H1 (cell line): ENCODE results near the gene COBLL1. TPM values are rescaled to one million over a fixed set of nuclear protein-coding genes. Genes with fewer than 3 reads are reported as not detected.

Experiments
- CTCF ChIA-PET: fragments of 300-600 bp; sonication (Branson Sonifier 250); formaldehyde crosslinking; loops from one replicate; lab custom pipeline; 2021; ENCODE audit not compliant: partially characterized antibody; lab: Charles Lee
- POLR2A ChIA-PET: fragments of 300-600 bp; sonication (Branson Sonifier 250); formaldehyde crosslinking; loops from one replicate; lab custom pipeline; 2021; ENCODE audit warnings: inconsistent platforms; ENCODE audit not compliant: partially characterized antibody; lab: Charles Lee
- DNase-seq, 2 experiments: peaks; one replicate each; pipeline versions ENCODE4 v3.0.0 to v3.0.0-alpha.2; 2010 to 2022; ENCODE audit warnings: low spot score in 2 of 2, low read depth in 1 of 2, mixed read lengths in 1 of 2
- FAIRE-seq: peaks from 2 replicates; lab custom pipeline; 2011; peaks lifted over from hg19 to GRCh38; lab: Jason Lieb, UNC
- H2AFZ ChIP-seq: 2 replicates; pipeline ENCODE4 v1.8.1; 2012; ENCODE audit warnings: low read length, inconsistent platforms
- H2AK5ac ChIP-seq: 2 replicates; pipeline ENCODE4 v1.6.1; 2013; ENCODE audit warnings: low read depth, low read length
- H2BK120ac ChIP-seq: replicated peaks from 2 replicates; pipeline ENCODE3; 2013; ENCODE audit warnings: low read depth, low read length, inconsistent platforms
- H2BK12ac ChIP-seq: 2 replicates; pipeline ENCODE4 v1.6.1; 2013; ENCODE audit warnings: low read depth, low read length
- H2BK15ac ChIP-seq: 2 replicates; pipeline ENCODE4 v1.6.1; 2013; ENCODE audit warnings: low read length
- H2BK20ac ChIP-seq: 2 replicates; pipeline ENCODE4 v1.6.1; 2013; ENCODE audit warnings: low read length
- H2BK5ac ChIP-seq: 2 replicates; pipeline ENCODE4 v1.6.1; 2013; ENCODE audit warnings: low read depth, low read length
- H3K14ac ChIP-seq: 2 replicates; pipeline ENCODE4 v1.6.1; 2013; ENCODE audit warnings: inconsistent platforms; ENCODE audit not compliant: insufficient read length
- H3K18ac ChIP-seq: 2 replicates; pipeline ENCODE4 v1.6.1; 2013; ENCODE audit warnings: low read length; ENCODE audit errors: extremely low read depth
- H3K23ac ChIP-seq: 2 replicates; pipeline ENCODE4 v1.6.1; 2013; ENCODE audit warnings: inconsistent platforms; ENCODE audit not compliant: insufficient read length
- H3K23me2 ChIP-seq: 2 replicates; pipeline ENCODE4 v1.6.1; 2013; ENCODE audit warnings: low read depth, low read length
- H3K27ac ChIP-seq: 2 replicates; pipeline ENCODE4 v1.6.1; 2011; ENCODE audit warnings: low read depth, low read length, inconsistent platforms
- H3K27me3 ChIP-seq, 4 experiments: replicated peaks in 1 of 4; 1 replicate in 1 of 4; 2 replicates in 3 of 4; pipeline versions ENCODE4 v1.6.1 to v1.8.1; 2011 to 2013; ENCODE audit warnings: low read length in 3 of 4, mild to moderate bottlenecking in 3 of 4, inconsistent platforms in 2 of 4, mixed read lengths in 2 of 4, moderate library complexity in 1 of 4; ENCODE audit not compliant: control insufficient read depth in 3 of 4, insufficient read depth in 3 of 4; ENCODE audit errors: extremely low read depth in 1 of 4
- H3K36me3 ChIP-seq, 4 experiments: 2 replicates each; pipeline versions ENCODE4 v1.6.1 to v1.8.1; 2011 to 2013; ENCODE audit warnings: mild to moderate bottlenecking in 4 of 4, low read length in 3 of 4, moderate library complexity in 2 of 4, control low read depth in 1 of 4, inconsistent platforms in 1 of 4; ENCODE audit not compliant: insufficient read depth in 4 of 4, control insufficient read depth in 2 of 4
- H3K4ac ChIP-seq: replicated peaks from 2 replicates; pipeline ENCODE3; 2013; ENCODE audit warnings: low read length, low read depth, mixed read lengths, inconsistent platforms; ENCODE audit not compliant: insufficient read length
- H3K4me1 ChIP-seq, 4 experiments: replicated peaks in 1 of 4; 1 replicate in 1 of 4; 2 replicates in 3 of 4; pipeline versions ENCODE4 v1.6.1 to v1.8.1; 2011 to 2013; ENCODE audit warnings: low read length in 3 of 4, inconsistent platforms in 2 of 4, mixed read lengths in 1 of 4; ENCODE audit not compliant: insufficient read depth in 4 of 4, control insufficient read depth in 3 of 4
- H3K4me2 ChIP-seq, 2 experiments: 2 replicates each; pipeline versions ENCODE4 v1.6.1 to v1.8.1; 2011 to 2013; ENCODE audit warnings: low read depth in 2 of 2, low read length in 2 of 2, control low read depth in 1 of 2, inconsistent platforms in 1 of 2, mild to moderate bottlenecking in 1 of 2; ENCODE audit not compliant: insufficient read depth in 1 of 2
- H3K4me3 ChIP-seq, 4 experiments: fragments of 200-600, 300-600 bp in 1 of 4; sonication (generic), shearing (Covaris generic), sonication (Bioruptor Twin) in 1 of 4; 2 replicates each; pipeline versions ENCODE4 v1.5.1 to v1.8.1; 2011 to 2016; ENCODE audit warnings: low read length in 4 of 4, low read depth in 3 of 4, control low read depth in 2 of 4, inconsistent platforms in 2 of 4, mild to moderate bottlenecking in 2 of 4, mixed read lengths in 1 of 4, moderate library complexity in 1 of 4; ENCODE audit not compliant: insufficient read depth in 2 of 4; ENCODE audit errors: extremely low read depth in 1 of 4
- H3K56ac ChIP-seq: replicated peaks from 2 replicates; pipeline ENCODE3; 2013; ENCODE audit warnings: low read depth, mild to moderate bottlenecking, mixed read lengths, low read length, inconsistent platforms; ENCODE audit not compliant: insufficient read length
- H3K79me1 ChIP-seq: 2 replicates; pipeline ENCODE4 v1.6.1; 2013; ENCODE audit warnings: low read depth, low read length, control low read depth
- H3K79me2 ChIP-seq, 2 experiments: 2 replicates each; pipeline versions ENCODE4 v1.6.1 to v1.8.1; 2012 to 2013; ENCODE audit warnings: low read length in 2 of 2, mild to moderate bottlenecking in 2 of 2, inconsistent platforms in 1 of 2; ENCODE audit not compliant: insufficient read depth in 2 of 2, control insufficient read depth in 1 of 2
- H3K9ac ChIP-seq, 4 experiments: replicated peaks in 1 of 4; 1 replicate in 1 of 4; 2 replicates in 3 of 4; pipeline versions ENCODE4 v1.6.1 to v1.8.1; 2011 to 2013; ENCODE audit warnings: low read depth in 3 of 4, low read length in 3 of 4, control low read depth in 2 of 4, mild to moderate bottlenecking in 2 of 4, moderate library complexity in 2 of 4, inconsistent platforms in 1 of 4; ENCODE audit errors: extremely low read depth in 1 of 4
- H3K9me3 ChIP-seq, 2 experiments: 2 replicates each; pipeline versions ENCODE4 v1.6.1 to v1.8.1; 2012 to 2013; ENCODE audit warnings: mild to moderate bottlenecking in 2 of 2, moderate library complexity in 2 of 2, control low read depth in 1 of 2, inconsistent platforms in 1 of 2, low read depth in 1 of 2, low read length in 1 of 2, mixed read lengths in 1 of 2; ENCODE audit not compliant: insufficient read depth in 2 of 2
- H4K20me1 ChIP-seq, 2 experiments: replicated peaks in 1 of 2; 2 replicates each; pipeline versions ENCODE3 to v1.8.1; 2011 to 2013; ENCODE audit warnings: inconsistent platforms in 2 of 2, low read length in 2 of 2, mild to moderate bottlenecking in 1 of 2; ENCODE audit not compliant: insufficient read depth in 2 of 2, control insufficient read depth in 1 of 2
- H4K5ac ChIP-seq: 2 replicates; pipeline ENCODE4 v1.6.1; 2013; ENCODE audit warnings: low read length, low read depth, mixed read lengths, inconsistent platforms; ENCODE audit not compliant: insufficient read length
- H4K8ac ChIP-seq: 2 replicates; pipeline ENCODE4 v1.8.0; 2013; ENCODE audit warnings: mild to moderate bottlenecking, moderate library complexity, low read length, inconsistent platforms; ENCODE audit not compliant: insufficient read depth; ENCODE audit errors: extremely low read depth
- H4K91ac ChIP-seq: replicated peaks from 2 replicates; pipeline ENCODE3; 2013; ENCODE audit warnings: low read length, mixed read lengths, inconsistent platforms; ENCODE audit not compliant: insufficient read length
- BCL11A ChIP-seq, 2 experiments: IDR thresholded peaks; one replicate each; pipeline ENCODE4 v1.6.1; 2011; ENCODE audit warnings: low read depth in 2 of 2, low read length in 2 of 2, mild to moderate bottlenecking in 2 of 2
- CEBPB ChIP-seq: IDR thresholded peaks from 2 replicates; pipeline ENCODE4 v1.6.1; 2012; ENCODE audit warnings: low read depth, low read length
- E2F6 ChIP-seq: IDR thresholded peaks from 2 replicates; pipeline ENCODE4 v1.6.1; 2012; ENCODE audit warnings: inconsistent platforms
- EGR1 ChIP-seq: IDR thresholded peaks from 2 replicates; pipeline ENCODE4 v1.6.1; 2011; ENCODE audit warnings: low read depth, low read length, borderline replicate concordance
- EZH2 ChIP-seq: fragments of 200-600 bp; sonication (generic); IDR thresholded peaks from 2 replicates; pipeline ENCODE4 v1.7.1; 2012; ENCODE audit warnings: low read depth, mild to moderate bottlenecking, moderate library complexity, low read length, inconsistent platforms; ENCODE audit not compliant: severe bottlenecking
- KDM1A ChIP-seq: fragments of 200-600, 300-600 bp; sonication (generic); IDR thresholded peaks from 2 replicates; pipeline ENCODE4 v1.7.1; 2016; ENCODE audit warnings: mild to moderate bottlenecking, low read length, borderline replicate concordance
- NRF1 ChIP-seq: IDR thresholded peaks from 2 replicates; pipeline ENCODE4 v1.6.1; 2011; ENCODE audit warnings: mild to moderate bottlenecking, low read depth, low read length, improper control_type of control experiment
- RFX5 ChIP-seq: IDR thresholded peaks from 2 replicates; pipeline ENCODE4 v1.6.1; 2011; ENCODE audit warnings: low read depth, low read length, improper control_type of control experiment, borderline replicate concordance
- SIN3A ChIP-seq, 2 experiments: IDR thresholded peaks in 1 of 2; conservative IDR thresholded peaks in 1 of 2; 2 replicates each; pipeline ENCODE4 v1.6.1; 2011 to 2012; ENCODE audit warnings: low read length in 2 of 2, improper control_type of control experiment in 1 of 2, low read depth in 1 of 2, mild to moderate bottlenecking in 1 of 2
- SP4 ChIP-seq: IDR thresholded peaks from 2 replicates; pipeline ENCODE4 v1.6.1; 2012; ENCODE audit warnings: low read length, inconsistent platforms
- YY1 ChIP-seq: IDR thresholded peaks from 2 replicates; pipeline ENCODE4 v1.6.1; 2011; ENCODE audit warnings: low read depth, mild to moderate bottlenecking, low read length
- WGBS, 2 experiments: shearing (Covaris generic) in 1 of 2; methylation state at CpG; one replicate each; pipeline versions ENCODE4 v1.1.6 to v1.1.7; 2013 to 2015; ENCODE audit warnings: low lambda C conversion rate in 2 of 2, mixed read lengths in 2 of 2, inconsistent platforms in 1 of 2, low coverage in 1 of 2, missing lambda C conversion rate in 1 of 2; ENCODE audit not compliant: insufficient replicate concordance in 2 of 2, insufficient coverage in 1 of 2, insufficient read length in 1 of 2; ENCODE audit errors: extremely low coverage in 1 of 2, missing lambda C conversion rate in 1 of 2; 5-methylcytosine and 5-hydroxymethylcytosine counted together
- polyA plus RNA-seq, 7 experiments: library from polyadenylated mRNA; depleted of rRNA in 3 of 7; stranded (reverse) in 5 of 7; unstranded in 2 of 7; fragments of >200 nt in 5 of 7; fragments of 200-250 nt in 2 of 7; gene quantifications; 1 replicate in 5 of 7; 2 replicates in 1 of 7; 4 replicates in 1 of 7; pipeline versions ENCODE4 v1.2.1 to v1.2.3, GENCODE V29; 2011 to 2013; ENCODE audit warnings: missing spikeins in 2 of 7, mixed read lengths in 2 of 7
- total RNA-seq: library from RNA; stranded (reverse); fragmentation: NEBNext Ultra II Directional; extraction: Animal tissue kit (Norgen Biotek cat#: 25700); gene quantifications from 2 replicates; pipeline ENCODE4 v1.2.1, GENCODE V29; 2021

Gene COBLL1
- total and polyA plus RNA-seq, 2 of the 8 experiments (the other 6 are each of a cell fraction or from before 2014, with no cell fraction given): 2.2 to 6.2 TPM

GRCh38 chr2:164782323-164782722 is 59.3 kb downstream of the COBLL1 start:
- no peak overlapping the region for H3K4me2 ChIP-seq
- no peak overlapping the region for H2BK120ac ChIP-seq
- H3K23ac ChIP-seq: no peak overlapping the region
- no peak overlapping the region for H3K4ac ChIP-seq
- no peak overlapping the region for H4K5ac ChIP-seq
- TF ChIP-seq CEBPB (no peak), RFX5 (no peak), SP4 (no peak), EZH2 (no peak), EGR1 (no peak), YY1 (no peak), E2F6 (no peak), SIN3A (conservative IDR thresholded peaks at IDR 0.05 in 1 of 2, IDR thresholded peaks at IDR 0.05 in 1 of 2; ENCODE audit: low read depth in 1 of 2, low read length in 2 of 2) (no peak), BCL11A (IDR thresholded peaks at IDR 0.05; ENCODE audit: low read depth in 2 of 2, low read length in 2 of 2) (no peak), KDM1A (no peak), NRF1 (no peak)
- no peak overlapping the region for H2BK5ac ChIP-seq
- H2BK15ac ChIP-seq: no peak overlapping the region
- H3K27ac ChIP-seq: no peak overlapping the region
- ChIA-PET CTCF (interaction anchor here (1.5 kb wide), 1 partner anchor 134 kb away, joined by 3 read pairs; no protein-coding TSS in a partner anchor), POLR2A (no interaction called here)
- H3K9ac ChIP-seq: no peak overlapping the region
- H3K23me2 ChIP-seq: no peaks in the 10 kb centered on the region
- H3K4me3 ChIP-seq: no peak overlapping the region
- H4K91ac ChIP-seq: no peak overlapping the region
- H3K79me1 ChIP-seq: no peaks in the 10 kb centered on the region
- H2BK20ac ChIP-seq: no peak overlapping the region
- WGBS, 2 experiments: 93% methylated on average over 2 of the region's 2 CpGs; no CpG with 5 or more reads in 1 of the 2 experiments
- H3K18ac ChIP-seq: no peak overlapping the region
- no peaks in the 10 kb centered on the region for H3K79me2 ChIP-seq
- no peaks in the 10 kb centered on the region for H4K20me1 ChIP-seq
- H2AK5ac ChIP-seq: no peak overlapping the region
- no peak overlapping the region for H2BK12ac ChIP-seq
- no peaks in the 10 kb centered on the region for H3K36me3 ChIP-seq
- no peak overlapping the region for H3K14ac ChIP-seq
- H3K4me1 ChIP-seq: 0 out of 7 replicates have a peak, but pooled peaks cover 0 to 2% (median 0%) of the 10 kb centered on the region in 4 experiments
- FAIRE-seq (no peak), DNase-seq (no peak)
- no peaks in the 10 kb centered on the region for H3K27me3 ChIP-seq
- H3K56ac ChIP-seq: no peak overlapping the region
- H4K8ac ChIP-seq: no peak overlapping the region
- H2AFZ ChIP-seq: no peak overlapping the region
- H3K9me3 ChIP-seq: no peaks in the 10 kb centered on the region
